DOHH2 (cell line): ENCODE measurements around the gene ZNF609.
"Not testable (repeated sequence)": the region's sequence is repeated elsewhere in the genome, so short reads cannot be mapped to it uniquely, and the experiment has no call there.

ENCODE experiments used
- H3F3A ChIP-seq: fragments of 200-600 bp; sonication (generic), shearing (Covaris generic); 2 replicates; pipeline ENCODE4 v1.6.0; 2016; ENCODE audit warnings: antibody characterized with exemption, mild to moderate bottlenecking; ENCODE audit not compliant: control insufficient read depth, insufficient read depth
- H3K27ac ChIP-seq: fragments of 200-600 bp; sonication (generic); 2 replicates; pipeline ENCODE4 v1.5.1; 2014; ENCODE audit warnings: low read depth, mild to moderate bottlenecking, low read length, moderate library complexity
- H3K27me3 ChIP-seq: fragments of 200-600 bp; sonication (generic); 2 replicates; pipeline ENCODE4 v1.6.1; 2014; ENCODE audit warnings: mild to moderate bottlenecking, low read length, mixed read lengths; ENCODE audit not compliant: control insufficient read depth
- H3K36me3 ChIP-seq: fragments of 200-600 bp; sonication (generic); 2 replicates; pipeline ENCODE4 v1.6.1; 2014; ENCODE audit warnings: mild to moderate bottlenecking, low read length, moderate library complexity, mixed read lengths; ENCODE audit not compliant: control insufficient read depth
- H3K4me1 ChIP-seq: fragments of 200-600 bp; sonication (generic); 2 replicates; pipeline ENCODE4 v1.6.1; 2014; ENCODE audit warnings: mild to moderate bottlenecking, low read length, mixed read lengths; ENCODE audit not compliant: control insufficient read depth
- H3K4me2 ChIP-seq: fragments of 200-600 bp; sonication (generic); 2 replicates; pipeline ENCODE4 v1.6.0; 2014; ENCODE audit warnings: mild to moderate bottlenecking, low read length, moderate library complexity
- H3K4me3 ChIP-seq: fragments of 200-600 bp; sonication (generic); 2 replicates; pipeline ENCODE4 v1.5.1; 2014; ENCODE audit warnings: mild to moderate bottlenecking, low read length, mixed read lengths
- H3K79me2 ChIP-seq: fragments of 200-600 bp; sonication (generic); 2 replicates; pipeline ENCODE4 v1.6.1; 2014; ENCODE audit warnings: mild to moderate bottlenecking, low read length, mixed read lengths; ENCODE audit not compliant: control insufficient read depth
- H3K9me2 ChIP-seq: fragments of 200-600 bp; sonication (generic); replicated peaks from 2 replicates; pipeline ENCODE4 v1.6.1; 2014; ENCODE audit warnings: mild to moderate bottlenecking, low read length, mixed read lengths; ENCODE audit not compliant: control insufficient read depth
- H3K9me3 ChIP-seq: fragments of 200-600 bp; sonication (generic); 2 replicates; pipeline ENCODE4 v1.6.1; 2014; ENCODE audit warnings: antibody characterized with exemption, low read length, mixed read lengths; ENCODE audit not compliant: control insufficient read depth, insufficient read depth
- H4K20me1 ChIP-seq: fragments of 200-600 bp; sonication (generic); 2 replicates; pipeline ENCODE4 v1.6.0; 2014; ENCODE audit warnings: low read depth, mild to moderate bottlenecking, antibody characterized with exemption, low read length, moderate library complexity; ENCODE audit not compliant: control insufficient read depth, insufficient read depth
- CTCF ChIP-seq: fragments of 200-600 bp; sonication (generic); IDR thresholded peaks from one replicate; pipeline ENCODE4 v1.5.1; 2014; ENCODE audit warnings: antibody characterized with exemption, mild to moderate bottlenecking, low read depth, low read length; ENCODE audit not compliant: poor library complexity, severe bottlenecking
- EZH2phosphoT487 ChIP-seq: fragments of 200-600 bp; sonication (generic); IDR thresholded peaks from 2 replicates; pipeline ENCODE4 v1.6.1; 2017; ENCODE audit warnings: borderline replicate concordance, mild to moderate bottlenecking, antibody characterized with exemption, low read length, moderate library complexity, mixed read lengths

The ZNF609 gene

GRCh38 chr15:64483749-64484148 is 23.4 kb downstream of the ZNF609 start:
- no peak overlapping the region for H3K4me3 ChIP-seq
- H3K27ac ChIP-seq = no peak overlapping the region
- no peaks in the 10 kb centered on the region for H3K9me2 ChIP-seq
- no peaks in the 10 kb centered on the region for H3F3A ChIP-seq
- H3K9me3 ChIP-seq = no peaks in the 10 kb centered on the region
- H3K79me2 ChIP-seq = peaks cover 8% of the 10 kb centered on the region
- no peaks in the 10 kb centered on the region for H3K4me1 ChIP-seq
- H4K20me1 ChIP-seq = no peaks in the 10 kb centered on the region
- TF ChIP-seq EZH2phosphoT487 (no peak), CTCF (no peak)
- H3K36me3 ChIP-seq = peaks cover 2% of the 10 kb centered on the region; the same call in 1 of the 2 replicates
- H3K27me3 ChIP-seq = no peaks in the 10 kb centered on the region
- H3K4me2 ChIP-seq = no peak overlapping the region

GRCh38 chr15:64485796-64486195 is 25.4 kb downstream of the ZNF609 start:
- H4K20me1 ChIP-seq = no peaks in the 10 kb centered on the region
- H3K4me2 ChIP-seq = no peak overlapping the region
- no peaks in the 10 kb centered on the region for H3K9me3 ChIP-seq
- H3K79me2 ChIP-seq = peaks cover 5% of the 10 kb centered on the region
- no peak overlapping the region for H3K27ac ChIP-seq
- H3K36me3 ChIP-seq = no peaks in the 10 kb centered on the region
- no peaks in the 10 kb centered on the region for H3K4me1 ChIP-seq
- TF ChIP-seq EZH2phosphoT487 (no peak), CTCF (no peak)
- H3K4me3 ChIP-seq = no peak overlapping the region
- no peaks in the 10 kb centered on the region for H3K27me3 ChIP-seq
- no peaks in the 10 kb centered on the region for H3F3A ChIP-seq
- no peaks in the 10 kb centered on the region for H3K9me2 ChIP-seq

- Histone ChIP-seq H3K9me2 (no peaks in the 10 kb centered on the region), H3K4me3 (no peak overlapping the region), H4K20me1 (no peaks in the 10 kb centered on the region; the same call in 1 of the 2 replicates), H3K27me3 (no peaks in the 10 kb centered on the region), H3F3A (no peaks in the 10 kb centered on the region), H3K79me2 (peaks cover 9% of the 10 kb centered on the region), H3K36me3 (no peaks in the 10 kb centered on the region), H3K4me2 (no peak overlapping the region), H3K4me1 (no peaks in the 10 kb centered on the region), H3K9me3 (no peaks in the 10 kb centered on the region), H3K27ac (no peak overlapping the region)
- TF ChIP-seq EZH2phosphoT487 = no peak
- no peak for TF ChIP-seq CTCF
Observed at GRCh38 chr15:64490598-64491259, 30.4 kb downstream of the ZNF609 start.

- Histone ChIP-seq H3K79me2 (peaks cover 12% of the 10 kb centered on the region), H3K4me1 (no peaks in the 10 kb centered on the region), H3F3A (no peaks in the 10 kb centered on the region), H3K4me2 (no peak overlapping the region), H4K20me1 (no peaks in the 10 kb centered on the region; the same call in 1 of the 2 replicates), H3K9me3 (no peaks in the 10 kb centered on the region), H3K27ac (no peak overlapping the region), H3K9me2 (no peaks in the 10 kb centered on the region), H3K4me3 (no peak overlapping the region), H3K27me3 (no peaks in the 10 kb centered on the region), H3K36me3 (no peaks in the 10 kb centered on the region; the same call in 1 of the 2 replicates)
- TF ChIP-seq CTCF = no peak
Observed at GRCh38 chr15:64493641-64494040, 33.3 kb downstream of the ZNF609 start.

- H3K27ac ChIP-seq, H3K4me2 ChIP-seq, H3K27me3 ChIP-seq, H4K20me1 ChIP-seq, H3F3A ChIP-seq, H3K9me3 ChIP-seq, H3K9me2 ChIP-seq, H3K4me1 ChIP-seq, H3K4me3 ChIP-seq: not testable (repeated sequence)
- Histone ChIP-seq H3K36me3 (peaks cover 12% of the 10 kb centered on the region), H3K79me2 (peaks cover 16% of the 10 kb centered on the region)
Observed at GRCh38 chr15:64495968-64496367, 35.6 kb downstream of the ZNF609 start.
